VCaP (cell line): ENCODE results near the gene SLC24A1.

Experiments
- H3K27ac ChIP-seq: fragments of 450-650 bp; 2 replicates; pipeline ENCODE4 v1.5.1; 2017
- CTCF ChIP-seq: fragments of 450-650 bp; conservative IDR thresholded peaks from 2 replicates; pipeline ENCODE4 v1.5.1; 2017; ENCODE audit warnings: mild to moderate bottlenecking, moderate library complexity

The SLC24A1 gene

GRCh38 chr15:65695081-65695480 is 73.3 kb downstream of the SLC24A1 start:
- TF ChIP-seq CTCF, result no peak
- H3K27ac ChIP-seq, result no peak overlapping the region
